Measurements from ENCODE around the gene LRATD1. TPM values are rescaled to one million over a fixed set of nuclear protein-coding genes. Genes with fewer than 3 reads are reported as not detected.

Gene LRATD1
- total and polyA plus RNA-seq, 9 of the 15 experiments (the other 6 are each of a cell fraction or from before 2014, with no cell fraction given): 0.36 to 6.5 (median 2.8) TPM

GRCh38 chr2:14634182-14634488, 1.6 kb downstream of the LRATD1 start:
- Histone ChIP-seq H3K4me3 (peak overlapping the region; percentile 35; the same call in 1 of the 2 replicates), H3K9me3 (replicated peaks; ENCODE audit: control insufficient read depth, insufficient read depth, low read depth, low read length) (no peaks in the 10 kb centered on the region), H4K20me1 (replicated peaks; ENCODE audit: control insufficient read depth, insufficient read depth, low read length) (no peaks in the 10 kb centered on the region), H3K9ac (ENCODE audit: insufficient read depth in 1 of 2, low read depth in 2 of 2, low read length in 2 of 2) (peak overlapping the region in 1 of 2 experiments; percentile 86; a peak in 2 of 4 replicates), H3K27ac (ENCODE audit: extremely low read depth, low read depth, low read length) (no peak overlapping the region), H3K36me3 (ENCODE audit: control insufficient read depth, insufficient read depth, low read length) (no peaks in the 10 kb centered on the region), H2AFZ (ENCODE audit: low read depth, low read length) (0 out of 2 replicates have a peak overlapping the region, but pooled peaks have one; percentile 63), H3K9me1 (ENCODE audit: control insufficient read depth, insufficient read depth, low read length) (no peaks in the 10 kb centered on the region), H3K27me3 (ENCODE audit: control insufficient read depth in 2 of 2, insufficient read depth in 2 of 2, low read length in 2 of 2) (peaks cover 0 to 8% of the 10 kb centered on the region in 2 experiments; a peak in 2 of 5 replicates), H3K4me1 (replicated peaks in 1 of 2; ENCODE audit: control insufficient read depth in 2 of 2, insufficient read depth in 2 of 2, low read length in 2 of 2) (peaks cover 0 to 33% of the 10 kb centered on the region in 2 experiments; a peak in 2 of 5 replicates), H3K4me2 (ENCODE audit: insufficient read depth, low read length) (peak overlapping the region; percentile 49; the same call in 1 of the 2 replicates), H3K79me2 (ENCODE audit: control insufficient read depth, insufficient read depth, low read length) (peaks cover 7% of the 10 kb centered on the region; the same call in 2 of the 3 replicates)
- ChIA-PET POLR2A (no interaction called here), CTCF (ENCODE audit: low intra/inter-chr PET ratio) (no interaction called here)
- 13% methylated on average over 17 of the region's 31 CpGs for WGBS (ENCODE audit: insufficient coverage, low coverage, missing lambda C conversion rate)
- ATAC-seq: no peak
- in situ Hi-C loops (cut with MboI) (no loop called here), intact Hi-C loops (cut with micrococcal nuclease) (no loop called here)
- BruUV-seq (replicated peaks): no TSS peak
- FAIRE-seq: no peak
- TF ChIP-seq ZSCAN29 (IDR thresholded peaks at IDR 0.05): peak; percentile 95
- no peak for TF ChIP-seq SMARCE1 (IDR thresholded peaks at IDR 0.05)
- no peak for DNase-seq (ENCODE audit: extremely low read depth in 1 of 4, low spot score in 3 of 4)

GRCh38 chr2:14634489-14635390, 2.2 kb downstream of the LRATD1 start:
- FAIRE-seq (no peak), DNase-seq (ENCODE audit: extremely low read depth in 1 of 4, low spot score in 3 of 4) (peak; percentile 39 to 62 (median 48)), ATAC-seq (peak; percentile 76)
- intact Hi-C loops (cut with micrococcal nuclease) (no loop called here), in situ Hi-C loops (cut with MboI) (no loop called here)
- ChIA-PET CTCF (ENCODE audit: low intra/inter-chr PET ratio) (no interaction called here), POLR2A (interaction anchor here (0.6 kb wide), 1 partner anchor 81 kb away, joined by 4 read pairs; no protein-coding TSS in a partner anchor)
- Histone ChIP-seq H3K79me2 (ENCODE audit: control insufficient read depth, insufficient read depth, low read length) (peaks cover 7% of the 10 kb centered on the region; the same call in 2 of the 3 replicates), H3K9ac (ENCODE audit: insufficient read depth in 1 of 2, low read depth in 2 of 2, low read length in 2 of 2) (peak overlapping the region; percentile 51 to 86), H3K9me1 (ENCODE audit: control insufficient read depth, insufficient read depth, low read length) (no peaks in the 10 kb centered on the region), H3K4me2 (ENCODE audit: insufficient read depth, low read length) (peak overlapping the region; percentile 69), H3K36me3 (ENCODE audit: control insufficient read depth, insufficient read depth, low read length) (no peaks in the 10 kb centered on the region), H2AFZ (ENCODE audit: low read depth, low read length) (peak overlapping the region; percentile 77), H3K27ac (ENCODE audit: extremely low read depth, low read depth, low read length) (peak overlapping the region; percentile 52), H3K27me3 (ENCODE audit: control insufficient read depth in 2 of 2, insufficient read depth in 2 of 2, low read length in 2 of 2) (peaks cover 0 to 8% of the 10 kb centered on the region in 2 experiments; a peak in 2 of 5 replicates), H4K20me1 (replicated peaks; ENCODE audit: control insufficient read depth, insufficient read depth, low read length) (no peaks in the 10 kb centered on the region), H3K4me3 (peak overlapping the region; percentile 35), H3K9me3 (replicated peaks; ENCODE audit: control insufficient read depth, insufficient read depth, low read depth, low read length) (no peaks in the 10 kb centered on the region), H3K4me1 (replicated peaks in 1 of 2; ENCODE audit: control insufficient read depth in 2 of 2, insufficient read depth in 2 of 2, low read length in 2 of 2) (peaks cover 0 to 33% of the 10 kb centered on the region in 2 experiments; a peak in 2 of 5 replicates)
- no TSS peak for BruUV-seq (replicated peaks)
- 23% methylated on average over 32 of the region's 81 CpGs for WGBS (ENCODE audit: insufficient coverage, low coverage, missing lambda C conversion rate)
- no peak for TF ChIP-seq ZNF143 (CRISPR knock-in tag; IDR thresholded peaks at IDR 0.05)
- TF ChIP-seq SRSF3 (IDR thresholded peaks at IDR 0.05; ENCODE audit: insufficient read depth, low read length): no peak
- peak; percentile 53 for TF ChIP-seq TEAD4 (IDR thresholded peaks at IDR 0.05; ENCODE audit: low read length)
- no peak for TF ChIP-seq TEAD4 (CRISPR knock-in tag; IDR thresholded peaks at IDR 0.05; ENCODE audit: borderline replicate concordance)
- TF ChIP-seq FOXA1 (IDR thresholded peaks at IDR 0.05; ENCODE audit: borderline replicate concordance): no peak
- no peak for TF ChIP-seq HDAC1 (IDR thresholded peaks at IDR 0.05)
- no peak for TF ChIP-seq ZNF444 (CRISPR knock-in tag; IDR thresholded peaks at IDR 0.05)
- no peak for TF ChIP-seq BCL6 (CRISPR knock-in tag; IDR thresholded peaks at IDR 0.05)
- TF ChIP-seq ADNP (tag; IDR thresholded peaks at IDR 0.05): no peak
- no peak for TF ChIP-seq POU5F1 (IDR thresholded peaks at IDR 0.05; ENCODE audit: borderline replicate concordance, low read depth, low read length, partially characterized antibody)
- TF ChIP-seq STAT5B (CRISPR knock-in tag; IDR thresholded peaks at IDR 0.05): no peak
- TF ChIP-seq, protein P1, sequence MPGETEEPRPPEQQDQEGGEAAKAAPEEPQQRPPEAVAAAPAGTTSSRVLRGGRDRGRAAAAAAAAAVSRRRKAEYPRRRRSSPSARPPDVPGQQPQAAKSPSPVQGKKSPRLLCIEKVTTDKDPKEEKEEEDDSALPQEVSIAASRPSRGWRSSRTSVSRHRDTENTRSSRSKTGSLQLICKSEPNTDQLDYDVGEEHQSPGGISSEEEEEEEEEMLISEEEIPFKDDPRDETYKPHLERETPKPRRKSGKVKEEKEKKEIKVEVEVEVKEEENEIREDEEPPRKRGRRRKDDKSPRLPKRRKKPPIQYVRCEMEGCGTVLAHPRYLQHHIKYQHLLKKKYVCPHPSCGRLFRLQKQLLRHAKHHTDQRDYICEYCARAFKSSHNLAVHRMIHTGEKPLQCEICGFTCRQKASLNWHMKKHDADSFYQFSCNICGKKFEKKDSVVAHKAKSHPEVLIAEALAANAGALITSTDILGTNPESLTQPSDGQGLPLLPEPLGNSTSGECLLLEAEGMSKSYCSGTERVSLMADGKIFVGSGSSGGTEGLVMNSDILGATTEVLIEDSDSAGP (CRISPR knock-in tag; IDR thresholded peaks at IDR 0.05): no peak
- TF ChIP-seq ZNF79 (CRISPR knock-in tag; IDR thresholded peaks at IDR 0.05; ENCODE audit: low read depth): no peak

Data from K562 (cell line).